Activated T-cell treated with anti-CD3 and anti-CD28 coated beads, Interleukin-2, amount 50 U/mL, for 72 hours (primary cell): ENCODE measurements around the gene MKX. TPM values are rescaled to one million over a fixed set of nuclear protein-coding genes. Genes with fewer than 3 reads are reported as not detected.

ENCODE experiments used
- ATAC-seq, 2 donors: fragments of 150-1000 bp; cut with Tn5 transposase; replicated peaks in 1 of 2; 2 replicates each; pipeline ENCODE4 v1.10.0; 2021; ENCODE audit warnings: moderate library complexity in 2 of 2, mild to moderate bottlenecking in 1 of 2
- DNase-seq, 2 donors: peaks; one replicate each; pipeline ENCODE4 v3.0.0; 2021 to 2022; ENCODE audit warnings: mixed read lengths in 1 of 2
- H3K27ac Mint-ChIP-seq: one replicate; pipeline ENCODE4 v1.8.0; 2022; ENCODE audit warnings: mild to moderate bottlenecking, moderate library complexity, mixed read lengths
- H3K27me3 Mint-ChIP-seq: one replicate; pipeline ENCODE4 v1.8.0; 2022; ENCODE audit warnings: low read depth, mixed read lengths
- H3K36me3 Mint-ChIP-seq, 2 donors: one replicate each; pipeline ENCODE4 v1.8.0; 2022; ENCODE audit warnings: mixed read lengths in 2 of 2, mild to moderate bottlenecking in 1 of 2; ENCODE audit not compliant: insufficient read depth in 2 of 2
- H3K4me1 Mint-ChIP-seq: one replicate; pipeline ENCODE4 v1.8.0; 2022; ENCODE audit warnings: low read depth, mixed read lengths
- H3K4me3 Mint-ChIP-seq, 2 donors: one replicate each; pipeline ENCODE4 v1.8.0; 2022; ENCODE audit warnings: mild to moderate bottlenecking in 2 of 2, mixed read lengths in 2 of 2, moderate library complexity in 2 of 2
- H3K9me3 Mint-ChIP-seq, 2 donors: one replicate each; pipeline ENCODE4 v1.8.0; 2022; ENCODE audit warnings: mixed read lengths in 2 of 2
- total RNA-seq, 2 donors: library from RNA; stranded (reverse); gene quantifications; one replicate each; pipeline ENCODE4 v1.2.3, GENCODE V29; 2022

Gene MKX
- total RNA-seq, 2 donors from 2014 or later, result 1.0 to 2.2 TPM

- no peak for DNase-seq
Measured at GRCh38 chr10:27748601-27749000, 3.0 kb upstream of the MKX start.

GRCh38 chr10:27747096-27747451 is 1.5 kb upstream of the MKX start:
- Mint-ChIP-seq H3K27ac (no peak overlapping the region), H3K36me3 (peaks cover 0 to 3% of the 10 kb centered on the region in 2 donors), H3K4me3 (peak overlapping the region; percentile 84 to 88), H3K9me3 (no peaks in the 10 kb centered on the region), H3K27me3 (peaks cover 78% of the 10 kb centered on the region), H3K4me1 (peaks cover 31% of the 10 kb centered on the region)
- DNase-seq (peak; percentile 9 to 26), ATAC-seq (no peak)

More at GRCh38 chr10:27748601-27749000, 3.0 kb upstream of the MKX start:
- Mint-ChIP-seq H3K27me3 (peaks cover 88% of the 10 kb centered on the region), H3K27ac (no peak overlapping the region), H3K4me1 (peaks cover 29% of the 10 kb centered on the region), H3K9me3 (no peaks in the 10 kb centered on the region), H3K36me3 (peaks cover 0 to 3% of the 10 kb centered on the region in 2 donors), H3K4me3 (no peak overlapping the region)
- peak in 1 of 2 donors; percentile 29 for ATAC-seq

- Mint-ChIP-seq H3K4me3 (peak overlapping the region; percentile 84 to 88), H3K27me3 (peaks cover 73% of the 10 kb centered on the region), H3K27ac (no peak overlapping the region), H3K36me3 (peaks cover 0 to 3% of the 10 kb centered on the region in 2 donors), H3K9me3 (no peaks in the 10 kb centered on the region), H3K4me1 (peaks cover 35% of the 10 kb centered on the region)
- peak; percentile 21 to 48 for DNase-seq
- no peak for ATAC-seq
Measured at GRCh38 chr10:27746397-27747095, 927 bp upstream of the MKX start.

GRCh38 chr10:27744802-27745731 is 552 bp downstream of the MKX start:
- peak; percentile 6 to 10 for ATAC-seq
- H3K9me3 Mint-ChIP-seq, result no peaks in the 10 kb centered on the region
- H3K36me3 Mint-ChIP-seq, result peaks cover 0 to 3% of the 10 kb centered on the region in 2 donors
- peaks cover 70% of the 10 kb centered on the region for H3K27me3 Mint-ChIP-seq
- H3K27ac Mint-ChIP-seq, result peak overlapping the region; percentile 60
- peak; percentile 26 to 27 for DNase-seq
- peak overlapping the region; percentile 84 to 88 for H3K4me3 Mint-ChIP-seq
- H3K4me1 Mint-ChIP-seq, result peaks cover 43% of the 10 kb centered on the region

GRCh38 chr10:27743877-27744801 is 1.5 kb downstream of the MKX start:
- H3K36me3 Mint-ChIP-seq, result peaks cover 0 to 3% of the 10 kb centered on the region in 2 donors
- peaks cover 43% of the 10 kb centered on the region for H3K4me1 Mint-ChIP-seq
- peak overlapping the region; percentile 72 for H3K27ac Mint-ChIP-seq
- no peaks in the 10 kb centered on the region for H3K9me3 Mint-ChIP-seq
- DNase-seq (peak; percentile 35 to 47), ATAC-seq (peak; percentile 4 to 6)
- H3K27me3 Mint-ChIP-seq, result peaks cover 64% of the 10 kb centered on the region
- peak overlapping the region; percentile 84 to 88 for H3K4me3 Mint-ChIP-seq

GRCh38 chr10:27743012-27743876 is 2.4 kb downstream of the MKX start:
- ATAC-seq (peak; percentile 21 to 26), DNase-seq (peak; percentile 57 to 61)
- Mint-ChIP-seq H3K36me3 (peaks cover 0 to 3% of the 10 kb centered on the region in 2 donors), H3K4me3 (peak overlapping the region; percentile 84 to 88), H3K4me1 (peaks cover 43% of the 10 kb centered on the region), H3K9me3 (no peaks in the 10 kb centered on the region), H3K27me3 (peaks cover 61% of the 10 kb centered on the region), H3K27ac (peak overlapping the region; percentile 72)

- Mint-ChIP-seq H3K4me1 (peaks cover 43% of the 10 kb centered on the region), H3K27ac (no peak overlapping the region), H3K9me3 (no peaks in the 10 kb centered on the region)
Measured at GRCh38 chr10:27742195-27743011, 3.2 kb downstream of the MKX start.

GRCh38 chr10:27741173-27742091 is 4.2 kb downstream of the MKX start:
- peak overlapping the region; percentile 68 to 80 for H3K4me3 Mint-ChIP-seq
- H3K36me3 Mint-ChIP-seq, result peaks cover 0 to 3% of the 10 kb centered on the region in 2 donors
- peaks cover 35% of the 10 kb centered on the region for H3K4me1 Mint-ChIP-seq
- no peaks in the 10 kb centered on the region for H3K9me3 Mint-ChIP-seq
- ATAC-seq, result no peak
- no peak overlapping the region for H3K27ac Mint-ChIP-seq
- H3K27me3 Mint-ChIP-seq, result peaks cover 64% of the 10 kb centered on the region
- DNase-seq, result peak; percentile 10 to 25

More at GRCh38 chr10:27742195-27743011, 3.2 kb downstream of the MKX start:
- peaks cover 0 to 3% of the 10 kb centered on the region in 2 donors for H3K36me3 Mint-ChIP-seq
- DNase-seq (peak; percentile 88 to 90), ATAC-seq (peak; percentile 81 to 83)
- peaks cover 66% of the 10 kb centered on the region for H3K27me3 Mint-ChIP-seq
- H3K4me3 Mint-ChIP-seq, result peak overlapping the region; percentile 84 to 88

- H3K36me3 Mint-ChIP-seq, result no peaks in the 10 kb centered on the region
- peaks cover 6% of the 10 kb centered on the region for H3K4me1 Mint-ChIP-seq
- H3K27me3 Mint-ChIP-seq, result peaks cover 57% of the 10 kb centered on the region
- H3K9me3 Mint-ChIP-seq, result no peaks in the 10 kb centered on the region
- no peak overlapping the region for H3K4me3 Mint-ChIP-seq
- DNase-seq (no peak), ATAC-seq (no peak)
- no peak overlapping the region for H3K27ac Mint-ChIP-seq
Measured at GRCh38 chr10:27736396-27736795, 9.2 kb downstream of the MKX start.

GRCh38 chr10:27730041-27730440 is 15.6 kb downstream of the MKX start:
- no peaks in the 10 kb centered on the region for H3K9me3 Mint-ChIP-seq
- no peak overlapping the region for H3K27ac Mint-ChIP-seq
- H3K36me3 Mint-ChIP-seq, result no peaks in the 10 kb centered on the region
- H3K4me3 Mint-ChIP-seq, result no peak overlapping the region
- DNase-seq (no peak), ATAC-seq (no peak)
- peaks cover 40% of the 10 kb centered on the region for H3K27me3 Mint-ChIP-seq
- H3K4me1 Mint-ChIP-seq, result no peaks in the 10 kb centered on the region
